GM21723 (cell line): ENCODE results near the gene ZSWIM5.
"Not testable (repeated sequence)": the region's sequence is repeated elsewhere in the genome, so short reads cannot be mapped to it uniquely, and the experiment has no call there.

Experiments used
- ATAC-seq: cut with Tn5 transposase; IDR thresholded peaks from one replicate; pipeline ENCODE4 v1.9.1; 2021; ENCODE audit warnings: mild to moderate bottlenecking, moderate library complexity; ENCODE audit not compliant: unreplicated experiment

ZSWIM5 gene

DNA sequence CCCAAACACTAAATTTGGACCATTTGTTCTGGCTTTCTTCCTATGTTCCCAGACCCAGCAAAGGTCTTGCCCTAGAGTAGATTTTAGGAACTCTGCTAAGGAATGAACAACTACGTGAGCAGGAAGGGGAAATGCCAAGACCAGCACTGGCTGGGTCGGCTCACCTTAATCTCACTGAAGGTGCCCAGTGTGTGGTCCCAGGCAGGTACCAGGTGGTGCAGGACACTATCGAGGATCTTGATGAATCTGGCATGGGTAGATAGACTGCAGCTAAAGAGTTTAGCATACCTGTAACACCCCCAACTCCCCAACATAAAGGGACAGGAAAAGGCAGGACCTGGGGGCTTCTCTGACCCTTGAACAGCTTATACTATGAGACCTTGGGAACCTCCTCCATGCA, 198.3 kb downstream of the ZSWIM5 start:
- no peak for ATAC-seq

DNA sequence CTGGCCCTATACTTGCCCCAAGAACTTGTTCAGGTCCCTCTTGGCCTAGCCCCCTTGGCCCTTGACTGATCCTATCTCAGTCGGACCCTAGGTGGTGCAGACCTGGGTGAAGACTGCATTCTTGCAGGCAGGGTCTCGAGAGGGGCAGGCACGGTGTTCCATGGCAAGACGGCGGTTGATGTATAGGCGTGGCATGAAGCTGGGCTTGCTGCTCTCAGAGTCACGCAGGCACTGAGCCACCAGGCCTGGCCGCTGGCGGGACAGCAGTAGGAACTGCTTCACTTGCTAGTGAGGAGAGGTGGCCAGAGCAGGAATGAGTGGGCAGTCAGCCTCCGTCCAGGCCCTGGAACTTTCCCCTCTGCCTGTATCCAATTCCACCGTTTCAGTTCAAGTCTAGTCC, 199.1 kb downstream of the ZSWIM5 start:
- ATAC-seq = no peak

DNA sequence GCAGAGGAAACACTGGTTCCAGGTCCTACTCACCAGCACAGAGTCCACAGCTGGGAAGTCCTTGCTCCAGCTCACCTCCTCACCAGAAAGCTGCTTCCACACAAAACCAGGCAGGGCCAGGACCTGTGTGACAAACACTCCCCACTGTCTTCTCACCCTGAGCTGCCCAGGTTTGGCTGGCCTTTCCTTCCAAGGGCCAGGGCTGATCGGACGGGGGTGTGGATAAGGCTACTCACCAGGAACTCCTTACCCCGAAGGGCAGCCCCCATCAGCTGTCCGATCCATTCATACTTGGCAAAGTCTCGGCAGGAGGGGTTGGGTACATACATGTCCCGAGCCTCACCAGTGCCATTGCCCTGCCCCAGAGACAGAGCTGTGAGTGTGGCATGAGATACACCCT, 200.6 kb downstream of the ZSWIM5 start:
- no peak for ATAC-seq

DNA sequence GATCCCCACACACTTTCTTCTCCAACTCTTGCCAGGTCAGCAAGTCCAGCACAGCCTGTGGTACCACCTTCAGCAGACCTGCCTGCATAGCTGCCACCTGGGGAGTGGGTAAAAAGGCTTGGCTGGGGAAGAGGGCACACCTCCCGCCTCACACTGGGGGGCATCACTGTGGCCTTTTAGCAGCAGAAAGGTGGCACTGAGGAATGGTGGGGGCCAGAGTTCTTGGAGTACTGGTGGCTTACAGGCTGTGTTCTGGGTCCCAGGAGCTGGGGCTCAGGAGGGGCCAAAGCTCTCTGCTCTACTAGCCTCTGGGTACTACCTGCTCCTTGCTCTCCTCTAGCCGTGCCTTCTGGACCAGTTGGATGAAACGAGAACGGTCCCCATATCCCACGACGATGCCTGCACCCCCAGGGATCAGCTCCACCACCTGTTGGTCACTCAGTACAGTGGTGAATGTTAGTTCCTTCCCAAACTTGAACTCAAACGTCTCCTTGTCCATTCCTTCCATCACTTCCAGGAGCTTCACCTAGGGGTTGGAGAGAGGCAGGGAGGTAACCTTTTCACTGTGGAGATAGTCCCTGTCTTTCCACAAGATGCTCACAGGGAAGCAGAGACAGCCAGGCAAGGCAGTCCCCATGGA, 202.0 kb downstream of the ZSWIM5 start:
- no peak for ATAC-seq

DNA sequence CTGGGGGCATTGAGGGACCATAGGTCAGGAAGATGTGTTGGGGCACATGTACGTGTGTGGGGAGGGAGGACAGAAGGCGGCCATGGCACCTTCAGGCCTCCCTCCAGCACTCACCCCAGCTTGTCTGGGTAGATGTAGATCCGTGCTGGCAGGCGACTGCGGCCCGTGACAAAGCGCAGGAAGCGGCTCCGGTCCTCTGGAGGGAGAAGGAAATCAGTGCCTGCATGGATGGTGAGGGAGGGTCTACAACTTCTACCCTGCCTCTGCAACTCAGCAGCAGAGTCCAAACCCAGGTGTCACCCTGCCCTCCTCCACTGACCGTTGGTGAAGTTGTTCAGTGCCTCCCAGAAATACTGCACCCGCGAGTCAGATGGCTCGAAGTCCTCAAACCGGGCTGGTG, 202.7 kb downstream of the ZSWIM5 start:
- ATAC-seq = no peak

DNA sequence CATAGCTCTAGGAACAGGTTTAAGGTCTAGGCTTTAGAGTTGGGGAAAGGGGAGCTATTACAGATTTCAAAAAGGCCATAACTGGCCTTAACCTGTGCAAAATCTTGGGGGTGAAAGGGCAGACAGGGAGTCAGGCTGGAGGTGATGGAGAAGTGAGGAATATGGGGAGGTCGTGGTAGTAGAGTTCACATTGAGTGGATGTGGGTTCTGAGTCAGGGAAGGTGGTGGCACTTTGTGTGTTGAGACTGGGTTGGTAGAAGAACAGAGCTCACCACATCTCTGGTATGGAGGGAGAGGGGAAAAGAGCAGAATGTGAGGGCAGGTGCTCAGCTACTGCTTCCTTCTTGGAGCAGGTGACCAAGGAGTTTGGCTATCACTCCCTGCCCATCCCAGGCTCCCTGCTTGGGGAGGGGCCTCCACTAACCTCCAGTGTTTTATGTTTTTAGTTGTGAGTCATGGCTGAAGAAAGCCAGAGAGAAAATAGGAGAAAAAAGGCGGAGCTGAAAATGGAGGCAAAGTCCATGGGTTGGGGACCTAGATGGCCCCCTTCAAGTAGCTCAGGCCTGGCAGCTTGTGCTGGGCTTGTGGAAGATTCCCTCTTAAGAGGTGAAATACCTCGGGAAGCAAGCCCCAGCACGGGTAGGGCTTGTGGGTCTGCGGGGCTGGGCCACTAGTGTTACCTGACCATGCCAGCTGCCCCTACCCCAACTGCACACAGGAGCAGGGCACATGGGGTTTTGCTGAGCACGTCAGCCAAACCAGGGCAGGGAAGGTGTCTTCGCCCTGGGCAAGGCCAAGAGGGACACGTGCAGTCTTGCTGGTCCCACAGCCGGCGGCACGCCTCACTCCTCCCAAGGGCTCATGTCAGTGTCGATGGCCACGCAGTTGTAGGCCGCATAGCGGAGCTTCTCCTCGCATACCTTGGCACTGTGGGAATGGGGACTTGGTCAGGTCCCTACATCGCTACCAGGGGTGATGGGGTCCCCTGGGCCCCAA, 203.5 kb downstream of the ZSWIM5 start:
- ATAC-seq = no peak

DNA sequence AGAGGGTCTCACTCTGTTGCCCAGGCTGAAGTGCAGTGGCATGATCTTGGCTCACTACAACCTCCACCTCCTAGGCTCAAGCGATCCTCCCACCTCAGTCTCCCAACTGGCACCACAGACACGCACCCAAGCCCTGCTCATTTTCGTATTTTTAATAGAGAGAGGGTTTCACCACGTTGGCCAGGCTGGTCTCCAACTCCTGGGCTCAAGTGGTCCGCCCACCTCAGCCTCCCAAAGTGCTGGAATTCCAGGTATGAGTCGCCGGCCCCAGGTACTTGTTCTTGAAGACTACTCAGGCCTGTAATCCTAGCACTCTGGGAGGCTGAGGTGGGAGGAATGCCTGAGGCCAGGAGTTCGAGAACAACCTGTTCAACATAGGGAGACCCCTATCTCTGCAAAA, 204.8 kb downstream of the ZSWIM5 start:
- not testable (repeated sequence) for ATAC-seq

DNA sequence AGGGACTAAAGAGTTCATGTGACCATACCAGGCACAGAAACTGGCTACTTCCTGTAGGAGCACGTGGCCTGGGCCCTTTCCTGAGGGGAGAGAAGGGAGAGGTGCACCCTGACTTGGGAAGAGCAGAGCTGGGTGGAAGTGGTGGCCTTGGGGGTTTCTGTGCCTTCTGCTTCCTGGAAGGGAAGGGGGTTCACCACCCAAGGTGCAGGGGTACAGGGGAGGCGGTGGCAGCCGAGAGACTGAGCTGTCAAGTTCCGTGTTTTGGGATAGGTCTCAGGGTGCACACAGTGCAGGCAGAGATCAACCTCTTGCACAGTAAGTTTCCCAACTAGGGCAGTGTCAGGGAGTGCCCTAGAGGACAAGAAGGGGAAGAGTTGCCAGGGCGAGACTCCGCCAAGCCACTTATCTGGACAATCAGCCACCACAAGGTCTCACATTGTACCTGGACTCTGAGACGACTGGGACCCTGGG, 205.4 kb downstream of the ZSWIM5 start:
- no peak for ATAC-seq

DNA sequence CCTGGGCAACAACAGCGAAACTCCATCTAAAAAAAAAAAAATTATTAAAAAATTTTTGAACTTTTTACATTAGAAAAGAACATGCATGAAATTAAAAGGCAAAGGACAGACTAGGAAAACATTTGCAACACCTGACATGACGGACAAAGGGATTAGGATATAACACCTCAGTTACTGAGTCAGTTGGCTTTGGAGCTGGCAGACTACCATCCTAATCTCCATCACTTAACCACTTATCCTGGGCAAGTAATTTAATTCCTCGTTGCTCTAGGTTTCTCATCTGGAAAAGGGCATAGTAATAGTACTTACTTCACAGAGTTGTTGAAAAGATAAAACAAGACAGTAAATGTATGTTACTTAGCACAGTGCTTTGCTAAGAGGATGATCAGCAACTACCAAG, 207.2 kb downstream of the ZSWIM5 start:
- ATAC-seq = no peak

DNA sequence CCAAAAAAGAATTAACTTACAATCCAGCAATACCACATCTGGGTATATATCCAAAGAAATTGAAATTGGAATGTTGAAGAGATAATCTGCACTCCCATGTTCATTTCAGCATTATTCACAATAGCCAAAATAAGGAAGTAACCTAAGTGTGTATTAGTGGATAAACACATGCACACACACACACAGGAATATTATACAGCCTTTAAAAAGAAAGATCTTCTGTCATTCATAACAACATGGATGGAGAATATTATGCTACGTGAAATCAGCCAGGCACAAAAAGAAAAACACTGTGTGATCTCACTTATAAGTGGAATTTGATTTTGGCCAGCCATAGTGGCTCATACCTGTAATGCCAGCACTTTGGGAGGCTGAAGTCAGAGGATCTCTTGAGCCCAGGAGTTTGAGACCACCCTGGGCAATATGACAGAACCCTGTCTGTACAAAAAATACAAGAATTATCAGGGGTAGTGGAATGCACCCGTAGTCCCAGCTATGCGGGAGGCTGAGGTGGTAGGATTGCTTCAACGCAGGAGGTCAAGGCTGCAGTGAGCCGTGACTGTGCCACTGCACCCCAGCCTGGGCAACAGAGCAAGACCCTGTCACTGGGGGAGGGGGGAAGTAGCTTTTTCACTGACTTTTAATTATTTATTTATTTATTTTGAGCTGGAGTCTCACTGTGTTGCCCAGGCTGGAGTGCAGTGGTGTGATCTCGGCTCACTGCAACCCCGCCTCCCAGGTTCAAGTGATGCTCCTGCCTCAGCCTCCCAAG, 210.8 kb downstream of the ZSWIM5 start:
- ATAC-seq = no peak

DNA sequence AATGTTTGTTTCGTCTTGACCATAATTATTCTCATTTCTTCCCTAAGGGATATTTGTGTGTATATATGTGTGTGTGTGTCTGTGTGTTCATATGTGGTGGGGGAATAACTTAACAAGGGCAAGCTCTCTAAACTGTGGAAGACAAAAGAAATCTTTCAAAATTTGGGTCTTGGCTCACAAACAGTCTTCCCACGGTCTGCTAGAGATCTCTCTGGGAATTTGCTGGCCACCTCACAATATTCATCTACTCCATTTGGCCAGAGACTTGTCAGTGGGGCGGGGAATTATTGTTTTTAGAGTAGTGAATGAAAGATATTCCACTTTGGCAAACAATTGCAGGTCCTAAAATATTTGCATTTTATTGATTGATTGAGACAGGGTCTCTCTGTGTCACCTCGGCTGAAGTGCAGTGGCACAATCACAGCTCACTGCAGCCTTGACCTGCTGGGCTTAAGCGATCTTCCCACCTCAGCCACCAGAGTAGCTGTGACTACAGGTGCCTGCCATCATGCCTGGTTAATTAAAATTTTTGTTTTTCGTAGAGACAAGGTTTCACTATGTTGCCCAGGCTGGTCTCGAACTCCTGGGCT, 212.0 kb downstream of the ZSWIM5 start:
- no peak for ATAC-seq

DNA sequence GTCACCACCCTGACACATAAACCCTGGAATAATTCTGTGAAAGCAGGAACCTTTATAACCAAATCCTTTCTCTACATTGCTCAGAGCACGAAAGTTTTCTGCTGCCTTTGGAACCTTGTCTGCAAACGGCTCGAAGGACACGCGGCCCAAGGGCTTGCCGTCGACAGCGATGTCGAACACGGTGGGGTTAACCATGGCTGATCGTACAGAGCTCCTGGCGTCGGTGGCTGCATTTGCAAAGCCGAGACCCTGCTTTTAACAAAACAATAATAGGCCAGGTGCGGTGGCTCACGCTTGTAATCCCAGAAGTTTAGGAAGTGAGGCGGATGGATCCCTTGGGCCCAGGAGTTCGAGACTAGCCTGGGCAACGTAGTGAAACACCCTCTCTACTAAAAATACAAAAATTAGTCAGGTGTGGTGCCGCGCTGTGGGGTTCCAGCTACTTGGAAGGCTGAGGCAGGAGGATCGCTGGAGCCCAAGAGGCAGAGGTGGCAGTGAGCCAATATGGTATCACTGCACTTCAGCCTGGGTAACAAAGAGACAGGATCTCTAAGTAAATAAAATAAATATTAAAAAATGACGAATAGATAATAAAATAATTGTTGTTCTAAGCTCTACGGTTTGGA, 217.8 kb downstream of the ZSWIM5 start:
- no peak for ATAC-seq

DNA sequence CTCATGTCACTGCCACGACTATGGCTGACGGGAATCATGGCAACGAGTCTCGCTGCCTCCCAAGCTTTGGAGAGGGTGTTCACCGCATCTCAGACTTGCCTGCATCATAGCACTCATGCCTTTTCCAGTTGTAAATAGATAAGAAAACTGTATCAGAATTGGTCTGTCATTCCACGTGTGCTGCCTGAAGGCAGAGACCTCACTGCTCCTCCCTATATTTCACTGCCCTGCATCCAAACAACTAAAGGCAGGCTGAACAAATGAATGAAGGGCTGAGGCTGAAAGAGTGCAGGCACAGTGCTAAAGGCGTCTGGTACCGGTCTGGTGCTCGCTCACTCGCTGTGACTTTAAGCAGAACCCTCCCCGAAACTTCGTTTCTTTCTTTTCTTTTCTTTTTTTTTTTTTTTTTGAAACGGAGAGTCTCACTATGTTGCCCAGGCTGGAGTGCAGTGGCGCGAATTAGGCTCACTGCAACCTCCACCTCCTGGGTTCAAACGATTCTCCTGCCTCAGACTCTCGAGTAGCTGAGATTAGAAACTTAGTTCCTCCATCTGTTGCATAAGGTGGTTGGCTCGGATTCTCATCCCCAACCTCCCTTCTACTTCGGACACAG, 220.6 kb downstream of the ZSWIM5 start:
- ATAC-seq = peak; percentile 12

DNA sequence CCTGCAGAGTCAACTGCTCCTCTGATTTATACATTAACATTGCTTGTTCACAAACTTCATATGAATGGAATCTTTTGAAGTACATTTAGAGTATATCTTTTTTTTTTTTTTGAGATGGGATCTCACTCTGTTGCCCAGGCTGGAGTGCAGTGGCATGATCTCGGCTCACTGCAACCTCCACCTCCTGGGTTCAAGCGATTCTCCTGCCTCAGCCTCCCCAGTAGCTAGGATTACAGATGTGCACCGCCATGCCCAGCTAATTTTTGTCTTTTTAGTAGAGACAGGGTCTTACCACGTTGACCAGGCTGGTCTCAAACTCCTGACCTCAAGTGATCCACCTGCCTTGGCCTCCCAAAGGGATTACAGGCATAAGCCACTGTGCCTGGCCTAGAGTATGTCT, 229.0 kb downstream of the ZSWIM5 start:
- not testable (repeated sequence) for ATAC-seq

DNA sequence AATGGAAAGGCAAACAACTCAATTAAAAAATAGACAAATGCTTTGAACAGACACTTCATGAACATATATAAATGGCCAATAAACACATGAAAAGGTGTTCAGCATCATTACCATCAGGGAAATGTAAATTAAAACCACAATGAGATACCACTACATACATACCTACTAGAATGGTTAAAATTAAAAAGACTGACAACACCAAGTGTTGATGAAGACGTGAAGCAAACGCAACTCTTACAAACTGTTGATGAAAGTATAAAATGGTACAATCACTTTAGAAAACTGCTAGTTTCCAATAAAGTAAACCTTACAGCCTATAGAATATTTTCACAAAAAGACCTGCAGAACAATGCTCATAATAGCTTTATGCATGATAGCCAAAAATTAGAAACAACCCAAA, 230.2 kb downstream of the ZSWIM5 start:
- no peak for ATAC-seq

DNA sequence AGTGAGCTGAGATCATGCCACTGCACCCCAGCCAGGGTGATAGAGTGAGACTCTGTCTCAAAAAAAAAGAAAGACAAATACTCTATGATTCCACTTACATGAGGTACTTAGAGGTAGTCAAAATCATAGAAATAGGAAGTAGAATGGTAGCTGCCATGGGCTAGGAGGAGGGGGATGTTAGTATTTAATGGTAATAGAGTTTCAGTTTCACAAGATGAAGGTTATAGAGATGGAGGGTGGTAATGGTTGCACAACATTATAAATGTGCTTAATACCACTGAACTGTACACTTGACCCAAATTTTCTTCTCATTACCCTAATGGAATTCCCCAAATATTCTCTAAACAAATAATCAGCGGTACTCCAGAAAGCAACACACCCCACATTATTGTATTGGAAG, 232.8 kb downstream of the ZSWIM5 start:
- ATAC-seq = no peak

DNA sequence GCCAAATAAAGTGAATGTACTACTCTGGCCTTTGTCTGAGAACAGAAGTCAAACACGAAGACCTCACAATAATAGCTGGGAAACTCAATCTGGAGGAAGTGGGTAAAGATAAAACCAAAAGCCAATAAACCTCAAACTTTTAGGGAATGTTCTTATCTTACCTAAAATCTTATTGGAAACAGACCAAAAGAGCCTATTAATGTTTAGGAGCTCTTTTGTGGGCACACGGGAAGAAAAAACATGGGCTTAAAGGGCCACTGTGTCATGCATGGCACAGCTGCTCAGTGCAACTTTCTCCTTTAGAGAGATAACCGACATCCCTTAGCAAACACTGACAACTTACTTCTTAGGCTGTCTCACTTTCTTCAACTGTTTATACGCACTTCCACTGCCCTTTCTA, 236.1 kb downstream of the ZSWIM5 start:
- ATAC-seq = no peak
